Stimulated activated CD4-positive, alpha-beta T cell treated with anti-CD3 and anti-CD28 coated beads, Interleukin-2, amount 100 ng/mL, for 4 hours (primary cell): ENCODE results near the gene FTSJ3.

Source experiments
- DNase-seq: peaks from one replicate; pipeline ENCODE4 v3.0.0-alpha.2; 2020; ENCODE audit warnings: low read depth

FTSJ3 gene

GRCh38 chr17:63785556-63785955 lies 41.9 kb downstream of the FTSJ3 start:
- DNase-seq: no peak

- DNase-seq: no peak
Observed at GRCh38 chr17:63783522-63783921, 43.9 kb downstream of the FTSJ3 start.

- no peak for DNase-seq
Observed at GRCh38 chr17:63780928-63781327, 46.5 kb downstream of the FTSJ3 start.

- DNase-seq: no peak
Observed at GRCh38 chr17:63780507-63780906, 47.0 kb downstream of the FTSJ3 start.

- no peak for DNase-seq
Observed at GRCh38 chr17:63775420-63775819, 52.0 kb downstream of the FTSJ3 start.

- DNase-seq: no peak
Observed at GRCh38 chr17:63774969-63775265, 52.5 kb downstream of the FTSJ3 start.

GRCh38 chr17:63774141-63774968 lies 53.1 kb downstream of the FTSJ3 start, which contains the start of gene DDX42:
Gene DDX42, plus strand, starts transcription at chr17:63774170. Its CDS starts 12,880 bp downstream, at chr17:63787050.
- DNase-seq: peak; percentile 21

GRCh38 chr17:63773272-63774140 lies 54.0 kb downstream of the FTSJ3 start, which contains the start of gene CCDC47:
Gene CCDC47, minus strand, starts transcription at chr17:63773597. Its CDS starts 7,422 bp downstream, at chr17:63766175.
- DNase-seq: peak; percentile 98

- DNase-seq: no peak
Observed at GRCh38 chr17:63772801-63773271, 54.6 kb downstream of the FTSJ3 start.
